GM13977 (cell line): ENCODE results near the gene MAP2K1.
A peak's percentile ranks its signal among the peaks of the same experiment; 100 is the strongest.
"Not testable (repeated sequence)": the region's sequence is repeated elsewhere in the genome, so short reads cannot be mapped to it uniquely, and the experiment has no call there.

Source experiments
- DNase-seq: peaks from one replicate; pipeline ENCODE4 v3.0.0; 2012; ENCODE audit warnings: low spot score
- CTCF ChIP-seq: IDR thresholded peaks from 2 replicates; pipeline ENCODE4 v1.5.1; 2012; ENCODE audit warnings: mild to moderate bottlenecking, control low read depth; ENCODE audit not compliant: insufficient read depth; ENCODE audit errors: extremely low read depth, missing control alignments
- in situ Hi-C: fragments of 300-500 bp; cut with MboI; formaldehyde crosslinking; loops from one replicate; pipeline ENCODE4 v1.12.0; 2022; ENCODE audit warnings: low sequenced_read_pairs, low pct_unique_long_range_greater_than_20kb, mixed read lengths, inconsistent platforms; ENCODE audit not compliant: unreplicated experiment

Gene MAP2K1

GRCh38 chr15:66502491-66502890 is 115.8 kb downstream of the MAP2K1 start:
- no peak for TF ChIP-seq CTCF
- in situ Hi-C loops, result no loop called here
- no peak for DNase-seq

- DNase-seq, in situ Hi-C loops: not testable (repeated sequence)
Measured at GRCh38 chr15:66503041-66503648, 116.4 kb downstream of the MAP2K1 start.

GRCh38 chr15:66503780-66504562 is 117.3 kb downstream of the MAP2K1 start:
- in situ Hi-C loops, result no loop called here
- TF ChIP-seq CTCF, result no peak
- DNase-seq, result no peak

GRCh38 chr15:66504563-66505429 is 118.1 kb downstream of the MAP2K1 start, which contains the start of the genes RPL4 and ZWILCH:
TSS of gene RPL4 (minus strand) at chr15:66504855. CDS start at chr15:66504790, 65 bp downstream.
TSS of gene ZWILCH (plus strand) at chr15:66505326. CDS start at chr15:66505339, 13 bp downstream.
- in situ Hi-C loops, result no loop called here
- TF ChIP-seq CTCF, result no peak
- peak; percentile 83 for DNase-seq

- in situ Hi-C loops, result no loop called here
- DNase-seq, result no peak
- no peak for TF ChIP-seq CTCF
Measured at GRCh38 chr15:66505430-66505811, 118.7 kb downstream of the MAP2K1 start.

- no peak for DNase-seq
- in situ Hi-C loops, result no loop called here
- TF ChIP-seq CTCF, result no peak
Measured at GRCh38 chr15:66505818-66506217, 119.1 kb downstream of the MAP2K1 start.
